Measurements from ENCODE around the gene ZW10.
"Not testable (repeated sequence)": the region's sequence is repeated elsewhere in the genome, so short reads cannot be mapped to it uniquely, and the experiment has no call there.

Gene ZW10

DNA sequence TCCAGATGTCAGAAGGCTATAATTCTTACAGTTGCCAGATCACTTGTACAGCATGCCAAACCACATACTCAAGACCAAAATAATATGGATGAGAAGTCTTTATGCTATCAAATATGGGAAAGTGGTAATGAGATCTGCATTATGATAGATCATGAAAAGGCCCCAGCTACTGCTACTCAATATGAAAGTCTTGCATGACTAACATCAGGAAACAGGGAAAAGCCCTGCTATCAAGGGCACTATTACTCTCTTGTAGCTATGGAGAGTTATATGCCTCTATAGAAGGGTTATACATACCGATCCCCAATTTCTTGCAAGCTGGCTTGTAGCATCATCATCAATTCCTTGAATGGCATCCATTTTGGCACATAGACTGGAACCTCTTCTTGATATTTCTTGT, 37.2 kb downstream of the ZW10 start:
- DNase-seq: no peak

DNA sequence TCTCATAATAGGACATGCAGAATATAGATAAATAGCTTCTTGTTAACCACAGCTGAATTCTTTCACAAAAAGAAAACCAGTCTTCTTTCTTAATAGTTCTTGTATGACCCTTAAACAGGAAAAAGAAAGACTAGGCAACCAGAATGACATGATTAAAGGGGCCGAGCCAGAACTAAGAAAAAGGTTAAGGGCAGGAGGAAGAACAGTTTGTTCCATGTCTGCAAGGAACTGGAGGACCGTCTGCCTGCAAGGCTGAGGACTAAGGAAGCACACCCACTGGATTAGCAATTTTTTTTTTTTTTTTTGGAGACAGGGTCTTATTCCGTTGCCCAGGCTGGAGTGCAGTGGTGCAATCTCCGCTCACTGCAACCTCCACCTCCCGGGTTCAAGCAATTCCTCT, 41.4 kb downstream of the ZW10 start:
- no peak for DNase-seq

DNA sequence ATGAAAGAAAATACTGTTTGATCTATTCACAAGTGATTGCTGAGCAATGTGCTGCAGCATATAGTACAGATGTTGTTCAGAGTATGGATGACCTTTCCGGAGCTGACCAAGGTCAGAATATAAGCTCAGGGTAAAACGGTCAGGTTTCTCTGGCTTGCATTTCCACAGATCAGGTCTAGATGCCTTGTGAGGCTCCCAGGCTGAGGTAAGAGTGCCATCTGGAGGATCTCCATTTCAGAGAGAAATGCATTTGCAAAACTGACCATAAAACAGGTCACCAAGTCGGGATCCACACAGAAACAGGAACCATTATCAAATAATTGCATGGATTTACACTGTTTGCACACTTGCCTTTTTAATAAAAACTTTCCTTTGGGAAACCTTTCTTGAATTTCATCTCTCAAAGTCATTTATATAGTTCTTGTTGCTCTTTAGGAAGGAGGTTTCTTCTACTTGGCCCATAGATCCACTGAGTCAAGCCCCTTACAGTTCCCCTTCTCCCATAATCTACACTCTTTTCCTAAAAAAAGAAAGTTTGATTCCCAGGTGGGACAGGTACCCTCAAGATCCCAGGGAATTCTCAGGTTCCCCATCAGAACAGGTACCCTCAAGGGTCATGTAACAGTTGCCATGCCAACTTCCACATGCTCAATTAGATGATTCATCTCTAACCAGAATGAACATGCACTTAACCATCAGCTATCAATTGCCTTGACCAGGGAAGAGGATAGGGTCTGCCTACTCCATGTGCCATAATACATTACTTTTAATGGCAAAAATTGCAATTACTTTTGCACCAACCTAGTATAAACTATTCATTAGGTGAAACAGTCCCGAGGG, 42.4 kb downstream of the ZW10 start:
- DNase-seq: no peak

DNA sequence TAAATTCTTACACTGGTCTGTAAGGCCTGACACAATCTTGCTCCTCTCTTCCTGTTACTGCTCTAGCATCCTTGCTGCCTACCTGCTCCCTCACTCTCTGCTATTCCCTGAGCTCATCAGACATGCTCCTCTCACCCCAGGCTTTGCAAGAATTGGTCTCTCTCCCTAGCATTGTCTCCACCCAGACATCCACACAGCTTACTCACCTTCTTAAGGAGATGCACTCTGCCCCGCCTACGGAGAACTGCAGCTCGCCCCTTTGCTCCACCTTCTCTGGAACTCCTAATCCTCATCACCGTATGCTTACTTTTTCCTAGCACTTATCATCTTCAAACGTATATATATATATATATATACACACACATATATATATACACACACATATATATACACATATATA, 44.0 kb downstream of the ZW10 start:
- no peak for DNase-seq

DNA sequence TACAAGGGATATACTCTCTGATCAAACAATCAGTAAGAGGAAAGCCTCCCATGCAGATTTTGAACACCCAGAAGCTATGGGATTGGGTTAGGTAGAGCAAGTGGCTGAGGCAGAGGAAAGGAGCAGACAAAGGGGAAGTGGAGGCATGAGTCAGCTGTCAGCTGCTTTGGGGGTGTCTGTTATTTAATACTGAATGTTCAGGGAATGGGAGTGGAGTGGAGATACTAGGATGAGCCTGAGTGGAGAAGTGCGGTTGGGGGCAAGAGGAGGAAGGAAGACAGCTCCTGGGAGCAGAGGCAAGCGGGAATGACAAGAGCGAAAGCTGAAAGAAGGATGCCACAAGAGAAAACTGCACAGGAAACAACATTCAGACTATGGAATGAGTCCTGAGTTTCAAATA, 44.7 kb downstream of the ZW10 start:
- no peak for DNase-seq

DNA sequence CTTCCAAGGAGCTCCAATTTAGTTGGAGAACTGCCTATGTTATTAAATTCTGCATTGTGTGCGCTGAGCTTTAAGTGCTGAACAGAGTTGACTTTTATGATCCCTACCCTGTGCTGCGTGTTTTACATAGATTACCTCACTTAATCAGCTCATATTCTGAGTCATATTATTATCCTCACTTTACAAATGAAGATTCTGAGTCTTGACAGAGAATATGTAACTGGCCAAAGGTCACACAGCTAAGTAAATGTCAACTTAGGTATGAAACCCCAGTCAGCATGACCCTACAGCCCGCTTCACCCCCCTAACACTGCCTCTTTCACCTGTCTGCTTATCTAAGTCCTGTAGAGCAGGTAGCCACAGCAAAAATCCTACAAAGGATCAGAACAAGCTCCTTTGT, 47.6 kb downstream of the ZW10 start:
- DNase-seq: no peak

DNA sequence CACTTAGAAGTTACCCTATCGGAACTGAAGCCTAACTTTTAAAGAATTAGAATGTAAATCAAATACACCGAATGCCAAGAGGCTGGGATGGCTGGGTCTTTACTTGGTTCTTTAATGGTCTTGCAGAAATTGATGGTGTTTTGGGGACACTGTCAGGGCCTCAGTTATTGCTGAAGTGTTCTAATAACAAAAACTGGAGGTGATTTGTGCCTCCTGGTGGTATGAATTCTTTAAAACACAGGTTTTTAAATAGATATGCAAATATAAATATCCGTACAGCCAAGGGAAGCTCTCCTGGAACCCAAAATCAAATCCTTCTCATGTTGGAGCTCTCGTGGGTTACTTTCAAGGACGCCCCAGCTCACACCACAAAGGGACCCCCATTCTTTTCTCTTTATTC, 48.1 kb downstream of the ZW10 start:
- no peak for DNase-seq

DNA sequence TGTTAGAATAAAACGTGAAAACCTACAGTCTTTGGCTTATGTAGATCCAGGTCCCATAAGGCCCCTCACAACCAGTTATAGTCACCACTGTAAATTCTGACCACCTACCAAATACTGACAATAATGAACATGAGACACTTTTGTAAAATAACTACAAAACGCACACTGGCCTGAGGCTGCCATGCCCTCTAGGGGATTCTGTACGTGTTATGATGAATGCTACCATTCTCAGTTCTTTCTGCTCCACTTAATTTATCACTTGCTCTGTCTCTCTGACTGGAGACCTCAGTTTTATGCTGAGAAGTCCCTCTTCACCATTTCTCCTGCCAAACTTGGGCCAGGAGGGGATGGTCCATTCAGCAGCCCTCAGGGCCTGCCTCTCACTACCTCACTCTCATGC, 48.7 kb downstream of the ZW10 start:
- DNase-seq: no peak

DNA sequence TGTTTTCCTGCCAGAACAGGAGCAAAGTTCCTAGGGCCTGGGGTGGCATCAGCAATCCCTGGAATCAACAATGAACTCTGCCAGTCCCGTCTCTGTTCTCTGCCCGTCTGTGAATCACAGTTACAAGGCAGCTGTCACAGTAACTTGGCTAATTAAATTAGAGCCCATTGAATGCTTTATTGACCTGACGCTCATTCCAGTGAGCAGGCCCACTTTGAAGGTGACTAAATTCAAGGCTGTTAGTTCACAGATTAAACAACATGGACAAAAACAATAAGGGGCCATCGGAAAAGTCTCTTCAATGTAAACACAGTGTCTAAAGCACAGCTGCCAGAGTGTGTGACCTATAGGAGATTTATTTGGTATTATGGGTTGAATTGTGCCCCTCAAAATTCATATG, 49.7 kb downstream of the ZW10 start:
- DNase-seq: no peak

DNA sequence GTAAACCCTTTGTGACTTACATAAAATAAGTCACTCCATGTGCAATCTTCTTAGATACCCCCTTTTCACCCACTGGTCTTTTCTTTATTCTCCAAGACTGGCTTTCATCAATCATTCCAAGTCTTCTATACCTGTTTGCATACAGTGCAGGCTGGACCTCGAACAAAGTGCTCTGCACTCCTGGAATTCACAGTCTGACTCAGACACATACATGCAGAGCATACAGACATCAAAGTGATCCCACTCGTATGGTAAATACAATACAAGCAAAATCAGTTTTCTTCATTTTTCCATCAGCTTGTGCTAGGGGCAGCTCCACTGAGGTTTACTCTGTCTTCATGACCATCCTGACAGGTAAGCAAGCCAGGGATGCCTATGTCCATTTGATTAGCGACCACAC, 50.6 kb downstream of the ZW10 start:
- DNase-seq: no peak

DNA sequence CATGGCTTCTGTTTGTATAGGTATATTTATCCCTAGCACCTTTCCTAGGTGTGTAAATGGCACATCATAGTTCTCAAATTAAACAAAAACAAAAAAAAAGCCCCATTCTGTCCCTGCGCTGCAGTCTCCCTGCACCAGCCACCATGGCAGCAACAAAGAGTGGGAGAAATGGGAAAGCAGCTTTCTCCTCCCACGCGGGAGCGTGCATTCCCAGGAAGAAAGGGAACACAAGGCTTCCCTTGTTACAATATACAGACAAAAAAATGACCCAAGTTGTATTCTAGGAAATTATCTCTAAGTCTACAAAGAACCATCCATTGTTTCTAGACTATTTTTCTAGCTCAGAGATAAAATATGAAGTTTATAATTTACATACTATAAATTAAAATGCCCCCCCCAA, 51.3 kb downstream of the ZW10 start:
- DNase-seq: no peak

DNA sequence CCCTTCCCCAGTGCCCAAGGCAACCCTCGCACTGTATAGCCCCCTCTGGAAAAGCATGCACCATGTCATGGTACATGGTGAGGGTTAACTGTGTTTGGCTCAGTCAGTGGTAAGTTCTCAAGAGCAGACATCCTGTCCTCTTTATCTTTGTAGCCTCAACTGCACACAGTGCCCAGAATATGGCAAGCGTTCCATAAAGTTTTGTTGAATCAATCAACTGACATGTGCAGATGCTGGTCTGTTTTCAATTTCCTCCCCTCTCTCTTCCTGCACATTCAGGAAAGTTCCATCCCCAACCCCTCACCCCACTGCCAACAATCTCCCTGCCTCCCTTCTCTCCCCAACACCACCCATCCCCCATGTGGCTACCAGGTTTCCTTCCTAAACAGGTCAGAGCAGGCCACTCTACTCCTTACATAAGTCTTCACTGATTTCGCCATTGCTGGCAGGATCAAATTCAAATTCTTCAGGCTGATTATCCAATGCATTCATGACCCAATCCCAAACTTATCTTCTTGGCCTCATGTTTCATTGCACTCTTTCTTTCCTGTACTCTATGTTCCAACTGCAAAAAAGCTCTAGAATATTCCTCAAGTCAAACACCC, 51.9 kb downstream of the ZW10 start:
- no peak for DNase-seq

DNA sequence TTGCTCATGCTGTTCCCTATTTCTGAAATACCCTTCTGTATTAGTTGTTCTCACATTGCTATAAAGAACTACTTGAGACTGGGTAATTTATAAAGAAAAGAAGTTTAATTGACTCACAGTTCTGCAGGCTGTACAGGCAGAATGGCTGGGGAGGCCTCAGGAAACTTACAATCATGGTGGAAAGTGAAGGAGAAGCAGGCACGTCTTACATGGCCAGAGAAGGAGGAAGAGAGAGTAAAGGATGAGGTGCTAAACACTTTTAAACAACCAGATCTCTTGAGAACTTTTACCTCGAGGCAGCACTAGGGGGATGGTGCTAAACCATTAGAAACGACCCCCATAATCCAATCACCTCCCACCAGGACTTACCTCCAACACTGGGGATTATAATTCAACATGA, 53.0 kb downstream of the ZW10 start:
- DNase-seq: not testable (repeated sequence)

DNA sequence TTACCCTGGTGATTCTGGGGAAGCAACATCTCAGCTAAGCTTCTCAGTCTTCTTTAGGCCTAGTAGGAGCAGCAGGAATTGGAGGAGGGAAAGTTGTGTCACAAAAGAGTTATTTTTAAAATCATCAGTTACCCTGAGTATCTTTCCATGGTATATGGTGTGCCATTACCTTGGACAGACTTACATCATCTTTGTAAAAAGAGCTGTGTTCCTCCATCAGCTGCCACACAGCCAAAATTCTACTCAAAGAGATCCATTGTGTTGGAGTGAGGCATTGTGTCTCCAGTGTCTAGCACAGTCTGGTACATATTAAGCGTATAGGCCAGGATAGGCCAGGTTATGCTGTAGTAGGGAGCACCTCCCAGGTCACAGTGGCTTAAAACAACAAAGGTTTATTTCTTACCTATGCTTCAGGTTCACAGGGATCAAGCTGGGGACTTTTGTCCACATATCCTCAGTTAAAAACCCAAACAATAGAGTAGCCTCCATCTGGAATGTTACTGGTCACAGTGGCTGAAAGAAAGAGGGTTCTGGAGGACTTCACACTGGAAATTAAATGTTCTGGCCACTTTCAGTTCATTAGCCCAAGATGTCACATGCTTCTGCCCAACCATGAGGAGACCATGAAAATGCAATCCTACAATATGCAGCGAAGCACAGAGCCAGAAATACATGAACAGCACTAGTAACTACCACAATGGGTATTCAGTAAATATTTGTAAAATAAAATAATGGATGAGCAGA, 57.4 kb downstream of the ZW10 start:
- DNase-seq: no peak

DNA sequence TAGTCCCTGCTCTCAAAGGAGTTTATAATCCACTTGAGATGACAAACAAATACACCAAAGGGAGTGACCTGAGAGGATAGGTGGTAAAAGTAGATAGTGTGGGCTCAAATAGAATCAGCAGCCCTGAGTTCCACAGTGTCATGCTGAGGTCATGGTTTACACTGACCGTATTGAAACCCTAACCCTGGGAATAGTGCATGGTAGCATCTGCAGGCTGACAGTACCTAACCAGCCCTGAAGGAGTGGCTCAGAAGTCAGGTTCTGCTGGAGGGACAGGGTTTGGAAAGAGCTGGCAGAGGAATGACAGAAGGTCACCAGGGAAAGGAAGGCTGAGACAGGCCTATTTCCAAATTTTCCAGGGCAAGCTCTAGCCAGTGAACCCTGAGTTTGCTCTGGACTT, 58.2 kb downstream of the ZW10 start:
- no peak for DNase-seq

DNA sequence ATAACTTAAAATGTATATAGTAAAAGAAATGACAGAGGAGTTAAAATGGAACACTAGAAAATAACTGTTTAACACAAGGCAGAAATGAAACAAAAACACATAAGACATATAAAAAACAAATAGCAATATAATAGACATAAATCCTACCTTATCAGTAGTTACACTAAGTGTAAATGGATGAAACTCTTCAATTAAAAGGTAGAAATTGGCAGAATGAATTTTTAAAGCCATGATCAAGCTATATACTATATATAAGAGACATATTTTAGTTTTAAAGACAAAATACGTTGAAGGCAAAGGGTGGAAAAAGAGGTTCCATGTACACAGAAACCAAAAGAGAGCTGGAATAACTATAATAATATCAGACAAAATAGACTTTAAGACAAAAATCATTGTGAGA, 62.5 kb downstream of the ZW10 start:
- no peak for DNase-seq

DNA sequence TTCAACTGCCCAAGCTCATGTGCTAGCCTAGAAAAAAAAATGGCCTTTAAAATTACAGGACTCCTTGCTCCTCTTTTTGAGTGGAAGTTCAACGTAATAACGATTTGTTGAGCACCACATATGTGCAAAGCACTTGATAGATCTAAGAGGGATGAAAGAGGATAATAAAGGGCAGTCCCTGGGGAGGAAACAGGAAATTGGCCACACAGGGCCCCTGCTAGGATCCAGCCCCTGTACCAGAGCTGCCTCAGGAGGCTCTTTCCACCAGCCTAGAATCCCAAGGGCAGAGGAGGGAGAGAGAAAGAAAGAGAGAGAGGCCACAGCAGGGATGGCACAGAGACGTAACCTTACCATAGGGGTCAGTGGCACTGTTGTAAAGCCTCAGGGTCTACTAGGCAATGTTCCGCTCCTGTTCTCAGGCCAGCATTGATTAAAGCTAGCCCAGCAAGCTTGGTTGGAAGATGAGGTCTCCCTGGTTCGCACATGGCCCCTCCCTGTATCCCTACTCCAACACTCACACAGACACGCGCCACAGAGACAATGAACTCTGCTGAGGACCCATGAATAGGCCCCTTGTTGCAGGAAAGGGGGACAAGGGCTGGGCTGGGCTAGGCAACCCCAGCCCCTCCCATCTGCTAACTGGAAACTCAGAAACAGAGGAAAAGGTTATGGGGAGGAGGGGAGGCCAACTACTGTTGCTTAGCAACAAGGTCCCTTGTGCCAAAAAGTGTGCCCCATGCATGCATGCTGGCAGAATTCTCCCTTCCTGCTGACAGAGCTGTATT, 67.4 kb downstream of the ZW10 start, which contains the start of gene TMPRSS5:
Gene TMPRSS5 (minus strand): TSS at position 438 of the 785 bp plus-strand sequence. CDS start 84 bp downstream, at position 354.
- no peak for DNase-seq

DNA sequence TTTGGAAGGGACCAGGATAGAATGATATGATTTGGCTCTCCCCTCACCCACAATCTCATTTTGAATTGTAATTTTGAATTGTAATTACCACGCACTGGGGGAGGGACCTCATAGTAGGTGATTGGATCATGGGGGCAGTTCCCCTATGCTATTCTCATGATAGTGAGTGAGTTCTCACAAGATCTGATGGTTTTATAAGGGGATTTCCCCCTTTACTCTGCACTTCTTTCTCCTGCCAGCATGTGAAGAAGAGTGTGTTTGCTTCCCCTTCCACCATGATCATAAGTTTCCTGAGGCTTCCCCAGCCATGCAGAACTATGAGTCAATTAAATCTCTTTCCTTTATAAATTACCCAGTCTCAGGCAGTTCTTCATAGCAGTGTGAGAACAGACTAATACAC, 69.9 kb downstream of the ZW10 start:
- DNase-seq: not testable (repeated sequence)

DNA sequence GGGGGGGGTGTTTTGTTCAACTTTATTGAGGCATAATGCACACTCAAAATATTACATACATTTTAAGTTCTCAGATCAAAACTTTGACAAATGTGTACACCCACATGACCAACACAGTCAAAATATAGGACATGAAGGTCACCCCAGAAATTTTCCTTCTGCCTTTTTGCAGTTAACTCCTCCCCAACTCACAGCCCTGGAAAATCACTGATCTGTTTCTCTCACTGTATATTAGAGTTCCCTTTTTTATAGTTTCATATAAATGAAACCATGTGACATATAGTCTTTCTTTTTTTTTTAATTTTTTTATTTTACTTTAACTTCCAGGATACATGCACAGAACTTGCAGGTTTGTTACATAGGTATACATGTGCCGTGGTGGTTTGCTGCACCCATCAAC, 72.0 kb downstream of the ZW10 start:
- no peak for DNase-seq

DNA sequence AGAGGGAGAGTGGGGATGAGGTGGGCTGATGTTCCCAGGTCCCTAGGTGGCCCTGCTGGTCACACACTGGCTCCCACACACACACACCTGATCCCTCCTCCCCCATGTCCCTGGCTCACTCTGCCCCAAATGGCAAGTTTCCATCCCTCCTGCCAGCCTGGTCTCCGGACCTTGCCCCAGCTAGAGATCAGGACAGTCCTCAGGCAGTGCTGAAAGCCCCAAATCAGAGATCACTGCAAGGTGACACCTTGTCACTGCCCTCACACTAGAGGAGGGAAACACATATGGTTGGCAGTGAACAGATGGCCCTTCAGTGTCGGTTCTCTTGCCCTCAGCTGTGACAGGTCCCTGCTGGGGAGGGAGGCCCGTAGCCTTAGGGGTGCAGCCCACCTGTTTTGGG, 75.0 kb downstream of the ZW10 start:
- no peak for DNase-seq

DNA sequence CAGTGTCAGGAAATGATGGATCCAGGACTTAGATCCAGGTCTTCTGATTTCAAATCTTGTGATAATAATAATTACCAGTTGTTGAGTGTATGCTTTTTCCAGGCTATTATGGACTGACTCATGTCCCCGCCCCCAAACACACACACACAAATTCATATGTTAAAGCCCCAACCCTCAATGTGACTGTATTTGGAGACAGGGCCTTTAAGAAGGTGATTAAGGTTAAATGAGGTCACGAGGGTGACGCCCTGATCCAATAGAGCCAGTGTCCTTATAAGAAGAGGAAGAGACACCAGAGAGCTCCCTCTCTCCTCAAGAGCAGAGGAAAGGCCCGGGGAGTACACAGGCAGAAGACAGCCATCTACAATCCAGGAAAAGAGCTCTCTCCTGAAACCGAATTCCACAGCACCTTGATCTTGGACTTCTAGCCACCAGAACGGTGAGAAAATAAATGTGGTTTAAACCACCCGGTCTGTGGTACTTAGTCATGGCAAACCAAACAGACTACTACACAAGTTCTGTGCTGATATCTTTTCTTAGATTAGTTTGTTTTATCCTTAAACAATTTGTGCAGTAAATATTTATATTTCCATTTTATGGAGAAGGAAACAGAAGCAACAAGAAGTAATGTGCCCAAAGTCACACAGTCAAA, 75.6 kb downstream of the ZW10 start:
- DNase-seq: no peak

DNA sequence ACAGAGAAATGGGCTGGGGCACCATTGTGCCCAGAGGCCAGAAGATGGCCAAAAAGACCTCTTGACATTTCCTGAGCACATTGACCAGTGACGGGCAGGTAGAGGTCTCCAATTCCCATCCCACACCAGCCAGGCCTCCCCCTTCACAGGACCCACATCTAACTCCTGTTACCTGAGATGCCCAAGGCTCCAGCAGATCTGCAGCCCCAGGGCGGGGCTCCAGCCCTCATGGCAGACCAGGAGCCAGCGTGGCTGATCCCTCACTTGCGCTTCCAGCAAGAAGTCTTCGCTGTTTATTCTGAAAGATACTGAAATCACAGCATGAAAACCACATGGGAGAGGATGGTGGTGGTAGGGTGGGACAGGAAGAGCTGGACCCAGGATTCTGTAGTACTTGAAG, 76.4 kb downstream of the ZW10 start:
- no peak for DNase-seq

DNA sequence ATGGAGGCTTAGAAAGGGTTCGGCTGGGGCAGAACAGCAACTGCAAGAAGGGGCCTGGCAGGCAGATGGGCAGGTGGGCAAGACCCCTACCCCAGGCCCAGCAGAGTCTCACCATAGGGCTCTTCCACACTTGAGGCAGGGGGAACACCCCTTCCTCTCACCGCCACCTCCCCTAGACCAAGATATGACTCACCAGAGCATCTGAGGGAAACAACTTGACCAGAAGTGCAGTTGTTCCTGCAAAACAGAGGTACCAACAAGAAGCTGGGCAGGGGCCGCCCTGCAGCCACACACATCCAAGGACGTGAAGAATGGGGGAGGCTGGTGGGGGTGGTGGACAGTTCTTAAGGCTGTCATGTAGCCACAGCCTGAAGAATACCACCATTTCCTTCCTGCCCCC, 78.3 kb downstream of the ZW10 start:
- no peak for DNase-seq
